ENCODE measurements around the gene CDHR1.
A peak's percentile ranks its signal among the peaks of the same experiment; 100 is the strongest.

The CDHR1 gene

DNA sequence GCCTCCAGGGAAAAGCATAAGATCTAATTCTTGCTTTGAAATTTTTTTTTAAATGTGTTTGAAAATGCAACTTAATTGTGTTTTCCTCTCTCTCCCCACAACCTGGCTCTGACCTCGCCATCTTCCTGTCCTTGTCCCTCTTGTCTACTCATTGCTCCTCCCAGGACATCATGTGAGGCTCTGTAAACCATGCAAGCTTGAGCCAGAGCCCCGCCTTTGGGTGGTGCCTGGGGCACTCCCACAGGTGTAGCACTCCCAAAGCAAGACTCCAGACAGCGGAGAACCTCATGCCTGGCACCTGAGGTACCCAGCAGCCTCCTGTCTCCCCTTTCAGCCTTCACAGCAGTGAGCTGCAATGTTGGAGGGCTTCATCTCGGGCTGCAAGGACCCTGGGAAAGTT, 9.8 kb upstream of the CDHR1 start:
- TF ChIP-seq CTCF (conservative IDR thresholded peaks at IDR 0.05; ENCODE audit: low read depth, low read length): no peak
- no peak for DNase-seq (ENCODE audit: low read depth)
- no peak overlapping the region for H3K4me3 ChIP-seq (ENCODE audit: low read depth, low read length)

DNA sequence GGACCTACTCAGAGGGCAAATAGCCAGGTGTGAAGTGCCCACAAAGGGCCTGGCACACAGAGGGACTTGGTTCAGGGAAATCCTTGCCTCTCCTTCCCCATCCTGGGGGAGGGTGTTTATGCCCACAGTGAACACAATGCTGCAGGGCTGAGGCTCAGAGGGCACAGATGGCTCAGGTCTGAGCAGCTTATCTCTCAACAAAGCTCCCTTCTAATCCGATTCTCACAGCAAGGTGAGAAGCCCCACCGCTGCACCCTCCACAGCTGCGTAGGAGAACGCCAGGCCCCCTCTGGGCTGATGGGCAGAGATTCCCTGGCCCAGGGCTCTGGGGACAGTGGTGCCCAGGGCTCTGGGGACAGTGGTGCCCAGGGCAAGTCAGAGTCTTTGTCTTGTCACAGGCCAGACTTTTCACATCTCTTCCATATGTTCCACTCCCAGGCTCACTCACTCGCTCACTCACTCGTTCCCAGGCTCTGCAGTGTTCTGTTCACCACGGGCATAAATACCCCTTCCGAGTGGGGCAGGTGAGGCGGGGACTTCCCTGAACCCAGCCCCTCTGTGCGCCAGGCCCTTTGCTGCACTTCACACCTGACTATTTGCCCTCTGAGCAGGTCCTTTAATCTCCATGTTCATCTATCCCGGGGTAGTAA, 8.7 kb upstream of the CDHR1 start:
- H3K4me3 ChIP-seq (ENCODE audit: low read depth, low read length): no peak overlapping the region
- no peak for TF ChIP-seq CTCF (conservative IDR thresholded peaks at IDR 0.05; ENCODE audit: low read depth, low read length)
- no peak for DNase-seq (ENCODE audit: low read depth)

DNA sequence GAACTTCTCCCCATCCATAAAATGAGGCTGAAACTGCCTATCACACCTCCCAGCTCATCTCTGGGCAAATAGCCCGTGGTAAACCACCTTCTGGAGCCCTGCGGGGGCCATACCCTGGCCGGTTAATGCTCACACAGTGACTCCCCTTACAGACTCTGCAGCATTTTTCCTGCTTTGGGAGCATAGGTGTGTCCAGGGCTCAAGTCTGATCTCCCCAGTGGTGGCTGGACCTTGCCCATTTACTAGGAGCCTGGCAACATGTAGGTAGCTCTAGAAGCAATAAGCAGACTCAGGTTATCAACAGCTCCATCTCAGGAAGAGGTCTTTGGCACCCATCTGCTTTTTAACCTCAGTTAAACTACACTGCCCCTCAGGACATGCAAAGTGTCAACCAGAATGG, 5.5 kb upstream of the CDHR1 start:
- TF ChIP-seq CTCF (conservative IDR thresholded peaks at IDR 0.05; ENCODE audit: low read depth, low read length): no peak
- no peak for DNase-seq (ENCODE audit: low read depth)
- no peak overlapping the region for H3K4me3 ChIP-seq (ENCODE audit: low read depth, low read length)

GRCh38 chr10:84190621-84191020, 3.7 kb upstream of the CDHR1 start:
- no peak overlapping the region for H3K4me3 ChIP-seq (ENCODE audit: low read depth, low read length)
- no peak for DNase-seq (ENCODE audit: low read depth)
- TF ChIP-seq CTCF (conservative IDR thresholded peaks at IDR 0.05; ENCODE audit: low read depth, low read length): no peak

- no peak for DNase-seq (ENCODE audit: low read depth)
- H3K4me3 ChIP-seq (ENCODE audit: low read depth, low read length): no peak overlapping the region
- TF ChIP-seq CTCF (conservative IDR thresholded peaks at IDR 0.05; ENCODE audit: low read depth, low read length): no peak
Measured at GRCh38 chr10:84191106-84191505, 3.2 kb upstream of the CDHR1 start.

DNA sequence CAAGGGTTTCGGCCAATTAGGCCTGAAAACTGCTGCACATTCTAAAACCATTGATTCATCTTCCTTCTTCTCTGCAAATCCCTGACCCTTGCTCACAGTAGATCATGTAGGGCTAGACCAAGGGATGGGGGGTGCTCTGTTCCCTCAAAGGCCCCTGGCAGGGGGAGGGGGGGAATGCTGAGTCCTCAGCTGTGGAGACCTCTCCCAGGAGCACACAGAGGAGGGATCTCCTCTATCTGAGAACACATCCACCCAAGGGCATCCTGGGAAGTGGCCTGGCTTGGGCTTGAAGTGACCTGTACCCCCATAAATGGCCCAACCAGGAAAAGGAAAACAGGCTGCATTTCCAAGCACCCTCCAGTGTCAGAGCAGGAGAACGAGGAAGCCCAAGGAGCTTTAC, 1.0 kb upstream of the CDHR1 start:
- no peak for DNase-seq (ENCODE audit: low read depth)
- TF ChIP-seq CTCF (conservative IDR thresholded peaks at IDR 0.05; ENCODE audit: low read depth, low read length): no peak
- no peak overlapping the region for H3K4me3 ChIP-seq (ENCODE audit: low read depth, low read length)

- TF ChIP-seq CTCF (conservative IDR thresholded peaks at IDR 0.05; ENCODE audit: low read depth, low read length): no peak
- DNase-seq (ENCODE audit: low read depth): peak; percentile 11
- H3K4me3 ChIP-seq (ENCODE audit: low read depth, low read length): no peak overlapping the region
Measured at GRCh38 chr10:84193846-84194423, 402 bp upstream of the CDHR1 start.

Measured in choroid plexus epithelial cell (primary cell).